Activated CD4-positive, alpha-beta T cell treated with anti-CD3 and anti-CD28 coated beads, Interleukin-2, Interleukin-4, amounts not matched to agents 100 ng/mL and 50 ng/mL, durations not matched to agents 16 hours and 8 hours (primary cell): Measurements from ENCODE around the gene HFM1.
"Not testable (repeated sequence)": the region's sequence is repeated elsewhere in the genome, so short reads cannot be mapped to it uniquely, and the experiment has no call there.

Experiments used
- DNase-seq: peaks from one replicate; pipeline ENCODE4 v3.0.0-alpha.2; 2020; ENCODE audit warnings: low spot score

HFM1 gene

DNA sequence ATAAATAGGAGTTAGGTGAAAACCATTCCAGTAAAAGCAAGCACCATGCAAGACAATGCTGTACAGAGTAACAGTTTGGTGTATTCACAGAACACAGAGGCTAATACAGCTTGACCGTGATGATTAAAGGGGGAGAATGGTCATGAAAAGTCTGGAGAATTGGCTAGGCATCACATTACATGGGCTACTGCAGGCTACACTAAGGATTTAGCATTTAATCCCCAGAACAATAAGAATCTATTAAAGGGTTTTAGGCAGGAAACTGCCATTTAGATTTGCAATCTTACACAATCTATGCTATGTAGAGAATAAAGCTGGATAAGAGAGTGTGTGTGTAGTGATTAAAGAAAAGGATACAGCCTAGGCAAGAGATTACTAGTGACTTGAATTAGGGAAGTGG is 30.6 kb downstream of the HFM1 start:
- no peak for DNase-seq

DNA sequence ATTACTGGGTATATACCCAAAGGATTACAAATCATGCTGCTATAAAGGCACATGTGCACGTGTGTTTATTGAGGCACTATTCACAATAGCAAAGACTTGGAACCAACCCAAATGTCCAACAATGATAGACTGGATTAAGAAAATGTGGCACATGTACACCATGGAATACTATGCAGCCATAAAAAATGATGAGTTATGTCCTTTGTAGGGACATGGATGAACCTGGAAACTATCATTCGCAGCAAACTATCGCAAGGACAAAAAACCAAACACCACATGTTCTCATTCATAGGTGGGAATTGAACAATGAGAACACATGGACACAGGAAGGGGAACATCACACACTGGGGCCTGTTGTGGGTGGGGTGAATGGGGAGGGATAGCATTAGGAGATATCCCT is 32.4 kb downstream of the HFM1 start:
- not testable (repeated sequence) for DNase-seq

DNA sequence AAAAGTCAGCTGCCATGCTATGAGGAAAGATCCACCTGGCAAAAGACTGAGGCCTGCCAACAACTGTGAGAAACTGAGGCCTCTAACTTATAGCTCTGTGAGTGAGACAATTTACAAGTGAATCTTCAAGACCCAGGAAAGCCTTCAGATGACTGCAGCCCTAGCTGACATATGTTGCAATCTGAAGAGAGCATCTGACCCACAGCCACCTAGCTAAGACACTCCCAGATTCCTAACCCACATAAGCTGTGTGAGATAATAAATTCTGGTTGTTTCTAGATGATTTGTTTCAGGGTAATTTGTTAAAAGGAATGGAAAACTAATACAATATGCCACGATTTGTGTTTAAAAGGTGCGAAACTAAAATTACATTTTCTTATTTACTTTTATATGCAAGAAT is 55.1 kb downstream of the HFM1 start:
- no peak for DNase-seq

DNA sequence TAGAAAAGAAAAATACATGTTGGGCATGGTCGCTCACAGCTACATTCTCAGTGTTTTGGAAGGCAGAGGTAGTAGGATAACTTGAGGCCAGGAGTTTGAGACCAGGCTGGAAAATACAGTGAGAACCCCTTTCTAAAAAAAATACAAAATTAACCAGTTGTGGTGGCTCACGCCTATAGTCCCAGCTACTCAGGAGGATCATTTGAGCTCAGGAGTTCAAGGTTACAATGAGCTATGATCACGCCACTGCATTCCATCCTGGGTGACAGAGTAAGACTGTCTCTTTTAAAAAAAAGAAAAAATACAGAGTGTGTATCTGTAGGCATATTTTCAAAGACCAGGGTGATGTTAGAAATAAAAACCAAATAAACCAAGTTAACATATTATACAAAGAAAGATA is 57.8 kb downstream of the HFM1 start:
- DNase-seq: no peak

DNA sequence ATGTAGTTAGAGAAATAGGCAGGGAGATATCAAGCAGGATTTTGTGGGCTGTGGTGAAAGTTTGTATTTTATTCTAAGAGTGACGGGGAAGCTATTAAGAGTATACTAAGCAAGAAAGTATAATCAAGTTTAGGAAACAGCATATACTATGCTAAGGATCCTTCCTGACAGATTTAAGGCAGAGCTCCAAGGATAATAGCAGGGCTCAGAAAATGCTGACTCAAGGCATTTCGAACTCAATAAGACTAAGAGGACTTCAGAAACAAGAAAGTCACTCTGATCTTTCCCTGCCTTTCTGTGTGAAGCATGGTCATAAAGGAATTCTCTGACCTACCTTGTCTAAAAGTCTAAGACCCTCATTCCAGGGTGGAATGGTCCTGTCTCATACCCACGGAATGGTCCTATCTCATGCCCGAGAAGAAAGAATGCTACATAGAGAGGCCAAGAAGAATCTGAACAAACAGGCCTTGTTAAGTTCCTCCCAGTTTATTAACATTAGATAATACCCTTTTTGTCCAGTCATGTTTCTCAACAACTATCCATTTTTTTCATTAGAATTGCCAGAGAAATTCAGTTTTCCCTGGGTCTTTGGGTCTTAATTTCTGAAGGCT is 59.1 kb downstream of the HFM1 start:
- no peak for DNase-seq

DNA sequence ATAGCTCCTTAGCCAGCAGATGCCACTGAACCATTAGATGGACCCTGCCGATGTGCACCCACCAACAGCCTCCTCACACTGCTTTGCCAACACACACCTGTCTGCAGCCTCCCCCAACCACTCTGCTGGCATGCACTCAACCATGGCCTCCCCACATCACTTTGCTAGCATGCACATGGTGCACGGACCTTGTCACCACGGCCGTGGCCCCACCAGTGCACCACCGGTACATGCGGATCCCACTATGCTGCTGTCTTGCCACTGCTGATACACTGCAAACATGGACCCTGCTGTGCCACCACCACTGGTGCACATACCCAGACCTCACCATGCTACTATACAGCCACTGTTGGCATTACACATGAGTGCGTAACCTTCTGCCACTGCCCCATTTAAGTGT is 66.1 kb downstream of the HFM1 start:
- no peak for DNase-seq

DNA sequence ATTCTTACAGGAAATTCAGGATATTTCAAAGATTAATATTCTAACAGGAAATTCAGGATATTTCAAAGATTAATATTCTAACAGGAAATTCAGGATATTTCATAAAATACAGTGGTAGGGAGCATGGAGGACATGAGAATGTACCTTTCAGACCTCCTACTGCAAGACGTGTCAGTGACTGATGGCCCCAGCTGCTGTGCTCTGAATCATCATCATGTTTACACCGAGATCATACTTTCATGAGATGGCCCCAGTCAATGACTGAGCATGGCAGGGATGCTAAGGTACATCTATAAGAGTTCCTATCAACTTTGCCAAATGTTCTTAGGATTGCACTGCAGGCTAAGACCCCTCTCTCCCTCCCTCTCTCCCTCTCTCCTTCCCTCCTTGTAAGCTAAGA is 69.0 kb downstream of the HFM1 start:
- DNase-seq: no peak

DNA sequence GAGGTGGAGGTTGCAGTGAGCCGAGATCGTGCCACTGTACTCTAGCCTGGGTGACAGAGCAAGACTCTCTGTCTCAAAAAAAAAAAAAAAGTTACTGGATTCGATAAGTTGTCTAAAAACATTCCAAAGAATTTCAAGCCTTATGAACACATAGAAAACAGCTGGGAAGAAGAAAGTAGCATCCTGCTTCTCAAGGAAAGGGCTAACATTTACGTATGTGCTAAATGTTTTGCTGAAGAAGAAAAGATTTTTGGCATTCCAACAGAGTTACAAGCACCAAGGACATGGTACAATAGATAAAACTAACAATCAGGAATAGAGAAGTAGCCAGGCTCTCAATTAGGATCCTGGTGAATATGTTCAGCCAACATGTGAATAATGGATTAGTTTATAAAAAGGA is 69.8 kb downstream of the HFM1 start:
- DNase-seq: no peak

DNA sequence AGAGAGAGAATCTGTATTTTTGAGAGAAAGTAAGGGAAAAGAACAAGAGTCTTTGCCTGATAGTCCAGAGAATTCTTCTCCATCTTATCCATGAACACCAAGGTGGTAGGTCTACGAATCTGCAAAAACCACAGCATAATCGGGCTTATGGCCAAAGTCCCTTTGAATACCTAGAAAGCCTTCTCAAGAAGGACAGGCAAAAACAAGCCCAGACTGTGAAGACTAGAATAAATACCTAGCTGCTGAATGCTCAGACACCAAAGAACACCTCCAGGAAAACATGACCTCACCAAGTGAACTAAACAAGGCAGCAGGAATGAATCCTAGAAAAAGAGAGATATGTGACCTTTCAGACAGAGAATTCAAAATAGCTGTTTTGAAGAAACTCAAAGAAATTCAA is 79.2 kb downstream of the HFM1 start:
- no peak for DNase-seq

DNA sequence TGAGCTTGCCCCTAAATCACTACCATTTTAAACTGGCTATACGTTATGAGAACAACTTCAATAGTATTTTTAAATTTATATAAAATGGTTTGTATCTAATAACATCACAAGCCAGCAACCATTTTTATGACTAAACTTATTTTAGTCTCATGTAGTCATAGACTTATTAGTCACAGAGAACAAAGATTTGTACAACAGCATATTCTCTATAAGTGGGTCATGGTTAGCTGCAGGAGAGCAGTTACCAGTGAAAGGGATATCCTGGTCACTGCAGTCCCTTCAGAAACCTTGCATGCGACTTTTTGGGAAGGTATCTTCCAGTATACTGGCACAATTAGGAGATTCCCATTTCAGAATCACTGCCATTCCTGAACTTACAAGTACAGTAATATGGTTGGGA is 90.0 kb downstream of the HFM1 start:
- no peak for DNase-seq

DNA sequence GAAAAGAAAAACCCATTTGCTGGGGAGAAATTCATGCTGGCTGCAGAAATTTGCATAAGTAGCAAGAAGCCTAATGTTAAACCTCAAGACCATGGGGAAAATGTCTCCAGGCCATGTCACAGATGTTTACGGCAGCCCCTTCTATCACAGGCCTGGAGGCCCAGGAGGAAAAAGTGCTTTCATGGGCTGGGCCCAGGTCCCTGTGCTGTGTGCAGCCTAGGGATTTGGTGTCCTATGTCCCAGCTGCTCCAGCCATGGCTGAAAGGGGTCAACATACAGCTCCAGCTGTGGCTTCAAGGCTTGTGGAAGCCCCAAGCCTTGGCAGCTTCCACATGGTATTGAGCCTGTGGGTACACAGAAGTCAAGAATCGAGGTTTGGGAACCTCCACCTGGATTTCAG is 93.0 kb downstream of the HFM1 start:
- DNase-seq: no peak

DNA sequence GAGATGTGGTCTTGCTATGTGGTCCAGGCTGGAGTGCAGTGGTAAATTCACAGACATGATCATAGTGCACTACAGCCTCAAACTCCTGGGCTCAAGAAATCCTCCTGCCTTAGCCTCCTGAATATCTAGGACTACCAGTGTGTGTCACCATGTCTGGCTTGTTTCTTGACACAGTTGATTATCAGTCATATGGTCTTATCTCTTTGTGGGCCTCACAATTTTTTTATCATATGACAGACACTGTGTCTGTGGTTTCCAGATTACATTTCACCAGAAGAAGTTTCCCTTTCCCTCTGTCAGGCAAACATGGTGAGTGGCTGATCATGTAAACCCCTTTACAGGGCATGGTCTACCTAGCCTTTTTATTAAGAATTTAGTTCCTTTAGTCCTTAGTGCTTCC is 96.1 kb downstream of the HFM1 start:
- DNase-seq: no peak

DNA sequence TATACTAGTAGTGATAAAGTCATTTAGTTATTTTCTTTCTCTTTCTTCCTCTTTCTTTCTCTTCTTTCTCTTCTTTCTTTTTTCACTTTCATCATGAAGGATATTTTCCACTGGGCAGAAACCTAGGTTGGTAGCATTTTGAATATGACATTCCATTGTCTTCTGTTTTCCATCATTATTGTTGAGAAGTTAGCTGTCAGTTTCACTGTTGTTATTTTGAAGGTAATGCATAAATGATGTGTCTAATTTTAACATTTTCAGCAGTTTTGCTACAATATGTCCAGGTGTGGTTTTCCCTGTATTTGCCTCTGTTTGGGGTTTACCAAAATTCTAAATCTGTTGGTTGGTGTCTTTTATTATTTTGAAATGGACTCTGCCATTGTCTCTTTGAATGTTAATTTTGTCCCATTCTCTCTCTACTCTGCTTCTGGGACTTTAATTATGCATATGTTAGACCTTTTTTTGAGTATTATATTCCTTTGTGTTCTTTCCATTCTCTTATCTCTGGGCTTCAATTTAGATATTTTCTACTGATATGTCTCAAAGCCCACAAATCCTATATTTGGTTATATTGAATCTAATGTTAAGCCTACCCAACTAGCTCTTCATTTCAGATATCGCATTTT is 96.7 kb downstream of the HFM1 start:
- DNase-seq: no peak

DNA sequence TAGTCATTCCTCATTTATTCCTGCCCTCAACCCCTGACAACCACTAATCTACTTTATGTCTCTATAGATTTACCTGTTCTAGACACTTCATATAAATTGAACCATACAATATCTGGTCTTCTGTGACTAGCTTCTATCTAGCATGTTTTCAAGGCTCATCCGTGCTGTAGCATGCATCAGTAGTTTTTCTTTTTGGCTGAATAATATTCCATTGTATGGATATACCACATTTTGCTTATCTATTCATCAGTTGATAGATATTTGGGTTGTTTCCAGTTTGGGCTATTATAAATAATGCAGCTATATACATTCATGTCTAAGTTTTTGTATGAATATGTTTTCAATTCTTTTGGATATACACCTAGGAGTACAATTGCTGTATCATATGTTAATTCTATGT is 101.5 kb downstream of the HFM1 start:
- no peak for DNase-seq

DNA sequence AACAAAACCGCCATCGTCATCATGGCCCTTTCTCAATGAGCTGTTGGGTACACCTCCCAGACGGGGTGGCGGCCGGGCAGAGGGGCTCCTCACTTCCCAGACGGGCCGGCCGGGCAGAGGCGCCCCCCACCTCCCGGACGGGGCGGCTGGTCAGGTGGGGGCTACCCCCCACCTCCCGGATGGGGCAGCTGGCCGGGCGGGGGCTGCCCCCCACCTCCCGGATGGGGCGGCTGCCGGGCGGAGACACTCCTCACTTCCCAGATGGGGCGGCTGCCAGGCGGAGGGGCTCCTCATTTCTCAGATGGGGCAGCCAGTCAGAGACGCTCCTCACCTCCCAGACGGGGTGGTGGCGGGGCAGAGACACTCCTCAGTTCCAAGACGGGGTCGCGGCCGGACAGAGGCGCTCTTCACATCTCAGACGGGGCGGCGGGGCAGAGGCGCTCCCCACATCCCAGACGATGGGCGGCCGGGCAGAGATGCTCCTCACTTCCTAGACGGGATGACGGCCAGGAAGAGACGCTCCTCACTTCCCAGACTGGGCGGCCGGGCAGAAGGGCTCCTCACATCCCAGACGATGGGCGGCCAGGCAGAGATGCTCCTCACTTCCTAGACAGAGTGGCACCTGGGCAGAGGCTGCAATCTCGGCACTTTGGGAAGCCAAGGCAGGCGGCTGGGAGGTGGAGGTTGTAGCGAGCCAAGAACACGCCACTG is 115.6 kb downstream of the HFM1 start:
- not testable (repeated sequence) for DNase-seq

DNA sequence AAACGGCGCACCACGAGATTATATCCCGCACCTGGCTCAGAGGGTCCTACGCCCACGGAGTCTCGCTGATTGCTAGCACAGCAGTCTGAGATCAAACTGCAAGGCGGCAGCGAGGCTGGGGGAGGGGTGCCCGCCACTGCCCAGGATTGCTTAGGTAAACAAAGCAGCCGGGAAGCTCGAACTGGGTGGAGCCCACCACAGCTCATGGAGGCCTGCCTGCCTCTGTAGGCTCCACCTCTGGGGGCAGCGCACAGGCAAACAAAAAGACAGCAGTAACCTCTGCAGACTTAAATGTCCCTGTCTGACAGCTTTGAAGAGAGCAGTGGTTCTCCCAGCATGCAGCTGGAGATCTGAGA is 117.7 kb downstream of the HFM1 start:
- not testable (repeated sequence) for DNase-seq

DNA sequence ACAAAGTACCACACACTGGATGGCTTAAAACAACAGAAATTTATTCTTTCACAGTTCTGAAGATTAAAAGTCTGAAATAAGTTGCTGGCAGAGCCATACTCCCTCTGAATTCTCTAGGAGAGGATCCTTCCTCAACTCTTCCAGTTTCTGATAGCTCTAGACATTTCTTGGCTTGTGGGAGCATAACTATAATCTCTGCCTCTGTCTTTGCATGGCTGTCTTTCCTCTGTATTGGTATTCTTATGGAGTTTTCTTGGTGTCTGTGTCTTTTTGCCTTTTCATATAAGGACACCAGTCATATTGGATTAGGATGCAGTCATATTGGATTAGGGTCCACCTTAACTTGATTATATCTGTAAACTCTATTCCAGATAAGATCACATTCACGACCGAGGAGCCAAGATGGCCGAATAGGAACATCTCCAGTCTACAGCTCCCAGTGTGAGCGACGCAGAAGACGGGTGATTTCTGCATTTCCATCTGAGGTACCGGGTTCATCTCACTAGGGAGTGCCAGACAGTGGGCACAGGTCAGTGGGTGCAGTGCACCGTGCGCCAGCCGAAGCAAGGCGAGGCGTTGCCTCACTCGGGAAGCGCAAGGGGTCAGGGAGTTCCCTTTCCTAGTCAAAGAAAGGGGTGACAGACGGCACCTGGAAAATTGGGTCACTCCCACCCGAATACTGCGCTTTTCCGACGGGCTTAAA is 118.2 kb downstream of the HFM1 start:
- not testable (repeated sequence) for DNase-seq

DNA sequence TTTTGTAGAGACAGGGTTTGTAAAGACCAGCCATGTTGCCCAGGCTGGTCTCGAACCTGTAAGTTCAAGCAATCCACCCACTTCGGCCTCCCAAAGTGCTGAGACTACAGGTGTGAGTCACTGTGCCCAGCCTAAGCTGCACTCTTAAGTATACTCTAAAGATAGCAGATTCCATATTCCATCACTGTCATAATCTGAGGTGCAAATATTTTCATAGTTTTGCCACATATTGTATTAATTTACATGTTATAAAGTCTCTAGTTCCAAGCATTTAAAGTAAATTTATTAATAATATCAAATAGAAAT is 121.3 kb downstream of the HFM1 start:
- no peak for DNase-seq

DNA sequence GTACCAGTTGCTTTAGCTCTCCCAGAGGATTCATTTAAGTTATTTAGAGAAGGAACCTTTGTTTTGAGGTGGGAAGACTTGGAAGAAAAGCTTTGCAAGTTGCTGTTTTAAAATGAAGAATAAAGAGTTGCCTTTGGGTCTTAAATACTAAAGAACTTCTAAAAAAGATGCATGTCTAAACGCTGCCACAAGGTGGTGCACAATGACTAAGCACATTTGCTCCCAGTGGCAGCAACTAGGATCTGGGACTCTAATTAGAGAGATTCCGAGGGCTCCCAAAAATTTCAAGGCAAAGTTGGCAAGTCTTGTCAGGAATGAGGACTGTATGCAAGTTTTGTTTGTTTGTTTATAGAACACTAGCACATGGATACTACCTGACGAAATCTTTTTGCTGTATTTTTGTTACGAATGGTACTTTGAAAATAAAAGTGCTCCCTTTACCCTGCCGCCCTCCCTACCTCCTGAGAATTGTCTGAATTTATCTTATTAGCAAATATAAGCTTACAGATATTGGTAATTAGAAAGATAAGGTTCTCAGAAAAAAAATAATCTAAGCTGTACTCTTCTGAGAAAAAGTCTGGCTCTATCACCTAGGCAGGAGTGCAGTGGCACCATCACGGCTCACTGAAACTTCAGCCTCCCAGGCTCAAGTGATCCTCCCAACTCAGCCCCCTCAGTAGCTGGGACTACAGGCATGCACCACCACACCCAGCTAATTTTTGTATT is 121.8 kb downstream of the HFM1 start:
- DNase-seq: peak; percentile 48

DNA sequence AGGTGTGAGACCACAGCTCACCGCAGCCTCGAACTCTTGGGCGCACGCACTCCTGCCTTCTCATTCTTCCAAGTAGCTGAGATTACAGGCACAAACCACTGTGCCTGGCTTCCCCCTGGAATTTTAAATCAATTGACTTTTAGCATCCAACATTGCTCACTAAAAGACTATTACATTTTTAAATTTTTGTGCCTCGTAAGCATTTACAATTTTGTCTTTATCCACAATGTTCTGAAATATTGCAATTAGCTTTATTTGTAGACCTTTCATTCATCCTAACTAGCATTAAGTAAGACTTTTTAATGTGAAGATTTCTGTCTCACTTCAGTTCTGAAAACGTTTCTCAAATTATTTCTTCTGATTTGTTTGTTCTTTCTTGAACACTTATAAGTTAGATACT is 122.9 kb downstream of the HFM1 start:
- no peak for DNase-seq

DNA sequence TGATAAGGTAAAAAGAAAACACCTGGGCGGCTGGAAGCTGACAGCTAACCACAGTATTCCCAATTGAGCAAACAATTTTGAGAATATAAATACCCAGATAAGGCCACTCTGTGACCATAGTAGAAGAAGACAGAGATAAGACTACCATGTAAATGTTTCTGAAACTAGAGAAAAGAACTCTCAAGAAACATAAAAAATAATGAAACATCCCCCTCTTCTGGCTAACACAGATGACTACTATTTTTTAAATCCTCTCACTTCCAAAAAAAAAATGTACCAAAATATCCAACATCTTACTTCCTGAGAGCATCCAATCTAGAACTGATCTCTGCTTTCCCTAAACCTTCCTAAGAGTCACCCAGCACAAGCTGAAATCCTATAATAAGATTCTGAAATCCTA is 125.9 kb downstream of the HFM1 start:
- DNase-seq: no peak

DNA sequence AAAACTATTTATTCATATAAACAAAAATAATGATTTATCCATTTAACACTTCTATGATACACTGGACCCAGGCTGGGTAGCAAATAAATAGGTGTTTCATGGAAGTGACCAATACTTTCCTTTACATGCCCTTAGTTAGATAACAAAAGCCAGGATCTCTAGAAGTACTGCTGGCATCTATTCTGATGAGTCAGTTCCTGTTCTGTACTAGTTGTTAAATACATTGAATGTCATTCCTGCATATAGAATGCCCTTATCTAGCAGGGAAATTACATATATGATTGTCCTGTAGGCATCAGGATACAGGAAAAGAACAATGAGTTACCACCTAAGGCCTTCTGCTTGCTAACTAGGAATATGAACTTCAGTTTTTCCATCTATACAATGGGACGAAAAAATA is 130.8 kb downstream of the HFM1 start:
- DNase-seq: no peak

DNA sequence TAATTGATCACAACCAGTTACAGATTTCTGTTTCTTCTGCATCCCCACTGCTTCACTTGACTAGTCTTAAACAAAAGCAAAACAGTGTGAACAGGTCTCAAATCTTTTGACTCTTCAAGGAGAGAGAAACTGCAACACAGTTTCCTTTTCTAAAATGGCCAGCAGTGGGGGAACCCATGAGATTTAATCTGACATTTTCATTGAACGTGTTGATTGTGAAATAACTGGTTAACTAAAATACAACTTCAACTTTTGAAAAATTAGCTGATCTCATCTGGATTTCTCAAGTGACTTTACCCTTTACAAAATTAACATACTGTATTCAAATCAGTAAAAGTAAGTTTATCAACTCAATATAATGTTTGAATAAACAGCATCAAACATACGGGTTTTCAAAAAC is 143.0 kb downstream of the HFM1 start:
- no peak for DNase-seq
